NCI-H2081 treated with DMSO at 0.1 percent for 48 hours (cell line): ENCODE measurements around the gene DAPK1.

ENCODE experiments used
- DNase-seq: peaks from one replicate; lab custom pipeline; 2025; lab: John Stamatoyannopoulos, UW

Gene DAPK1

GRCh38 chr9:87497604-87498045 lies at the start of gene DAPK1:
DAPK1 (plus strand) TSS chr9:87497867; CDS start chr9:87499078, 1,211 bp downstream.
- no peak for DNase-seq

- no peak for DNase-seq
These were observed 46.5 kb upstream of the DAPK1 start for GRCh38 chr9:87451149-87451548.

- DNase-seq: no peak
These were observed 42.3 kb upstream of the DAPK1 start for GRCh38 chr9:87455407-87455806.

- DNase-seq: no peak
These were observed 36.4 kb upstream of the DAPK1 start for GRCh38 chr9:87461256-87461655.

GRCh38 chr9:87464110-87464991 lies 33.3 kb upstream of the DAPK1 start:
- DNase-seq: no peak

- DNase-seq: no peak
These were observed 32.7 kb upstream of the DAPK1 start for GRCh38 chr9:87464992-87465378.

- DNase-seq: no peak
These were observed 31.9 kb upstream of the DAPK1 start for GRCh38 chr9:87465816-87466215.

- no peak for DNase-seq
These were observed 30.5 kb upstream of the DAPK1 start for GRCh38 chr9:87467187-87467586.

GRCh38 chr9:87469793-87470465 lies 27.7 kb upstream of the DAPK1 start:
- DNase-seq: no peak

- DNase-seq: no peak
These were observed 25.9 kb upstream of the DAPK1 start for GRCh38 chr9:87471746-87472145.

GRCh38 chr9:87475463-87475862 lies 22.2 kb upstream of the DAPK1 start:
- no peak for DNase-seq

- no peak for DNase-seq
These were observed 19.3 kb upstream of the DAPK1 start for GRCh38 chr9:87478226-87478992.

GRCh38 chr9:87479801-87480201 lies 17.9 kb upstream of the DAPK1 start:
- no peak for DNase-seq

GRCh38 chr9:87481890-87482855 lies 15.5 kb upstream of the DAPK1 start:
- no peak for DNase-seq

GRCh38 chr9:87490225-87490624 lies 7.4 kb upstream of the DAPK1 start:
- no peak for DNase-seq

- DNase-seq: no peak
These were observed 6.8 kb upstream of the DAPK1 start for GRCh38 chr9:87490907-87491306.

- no peak for DNase-seq
These were observed 6.1 kb upstream of the DAPK1 start for GRCh38 chr9:87491523-87491922.

GRCh38 chr9:87492642-87493041 lies 5.0 kb upstream of the DAPK1 start:
- DNase-seq: no peak

GRCh38 chr9:87494970-87495471 lies 2.6 kb upstream of the DAPK1 start:
- DNase-seq: no peak

- DNase-seq: no peak
These were observed 525 bp upstream of the DAPK1 start for GRCh38 chr9:87497080-87497603.
